ENCODE results near the gene OXNAD1. TPM values are rescaled to one million over a fixed set of nuclear protein-coding genes. Genes with fewer than 3 reads are reported as not detected.

Gene OXNAD1
- total RNA-seq, 1 experiment from 2014 or later = 23.7 TPM

DNA sequence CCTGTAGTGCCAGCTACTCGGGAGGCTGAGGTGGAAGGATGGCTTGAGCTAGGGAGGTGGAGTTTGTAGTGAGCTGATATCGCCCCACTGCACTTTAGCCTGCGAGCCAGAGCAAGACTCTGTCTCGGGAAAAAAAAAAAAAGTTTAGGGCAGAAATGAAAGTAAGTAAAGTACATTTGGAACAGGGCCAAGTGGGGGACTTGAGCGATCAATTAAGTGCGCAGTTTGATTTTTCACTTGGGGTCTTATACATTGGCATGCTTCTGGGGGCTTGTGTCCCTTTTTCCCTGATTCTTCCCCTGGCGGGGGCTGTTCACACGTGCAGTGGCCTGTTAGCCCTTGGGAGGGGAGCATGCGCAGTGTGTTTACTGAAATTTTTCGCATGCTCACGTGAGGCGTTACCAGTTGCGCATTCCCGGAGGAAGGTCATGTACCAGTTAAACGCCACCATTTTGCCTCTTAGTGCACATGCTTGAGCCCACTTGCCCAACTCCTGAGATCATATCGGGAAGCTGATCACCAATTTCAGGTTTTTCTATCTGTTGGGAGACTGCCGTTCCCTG is 48.6 kb upstream of the OXNAD1 start:
- no peak overlapping the region for H4K91ac ChIP-seq (ENCODE audit: insufficient read length, low read depth, low read length)
- no peak overlapping the region for H2BK15ac ChIP-seq (ENCODE audit: low read depth, low read length)
- H3K27ac Mint-ChIP-seq = no peak overlapping the region
- no peaks in the 10 kb centered on the region for H3K23me2 ChIP-seq (ENCODE audit: insufficient read length, low read depth, low read length, poor library complexity, severe bottlenecking)
- H4K5ac ChIP-seq (ENCODE audit: insufficient read length, low read depth, low read length) = no peak overlapping the region
- no peak overlapping the region for H3K18ac ChIP-seq (ENCODE audit: insufficient read length, low read depth, low read length)
- no peaks in the 10 kb centered on the region for H3K27me3 ChIP-seq (ENCODE audit: insufficient read depth, low read length)
- H2AK5ac ChIP-seq (ENCODE audit: insufficient read length, low read length) = no peak overlapping the region
- no peak overlapping the region for H4K8ac ChIP-seq (replicated peaks; ENCODE audit: insufficient read length, low read depth, low read length)
- H2BK5ac ChIP-seq (ENCODE audit: insufficient read length, low read length) = no peak overlapping the region
- no peak overlapping the region for H3K14ac ChIP-seq (ENCODE audit: insufficient read depth, low read length)
- H3K9me3 Mint-ChIP-seq = no peaks in the 10 kb centered on the region
- no peak overlapping the region for H3K4me2 ChIP-seq (ENCODE audit: insufficient read depth, insufficient read length, low read length)
- TF ChIP-seq, protein P1, sequence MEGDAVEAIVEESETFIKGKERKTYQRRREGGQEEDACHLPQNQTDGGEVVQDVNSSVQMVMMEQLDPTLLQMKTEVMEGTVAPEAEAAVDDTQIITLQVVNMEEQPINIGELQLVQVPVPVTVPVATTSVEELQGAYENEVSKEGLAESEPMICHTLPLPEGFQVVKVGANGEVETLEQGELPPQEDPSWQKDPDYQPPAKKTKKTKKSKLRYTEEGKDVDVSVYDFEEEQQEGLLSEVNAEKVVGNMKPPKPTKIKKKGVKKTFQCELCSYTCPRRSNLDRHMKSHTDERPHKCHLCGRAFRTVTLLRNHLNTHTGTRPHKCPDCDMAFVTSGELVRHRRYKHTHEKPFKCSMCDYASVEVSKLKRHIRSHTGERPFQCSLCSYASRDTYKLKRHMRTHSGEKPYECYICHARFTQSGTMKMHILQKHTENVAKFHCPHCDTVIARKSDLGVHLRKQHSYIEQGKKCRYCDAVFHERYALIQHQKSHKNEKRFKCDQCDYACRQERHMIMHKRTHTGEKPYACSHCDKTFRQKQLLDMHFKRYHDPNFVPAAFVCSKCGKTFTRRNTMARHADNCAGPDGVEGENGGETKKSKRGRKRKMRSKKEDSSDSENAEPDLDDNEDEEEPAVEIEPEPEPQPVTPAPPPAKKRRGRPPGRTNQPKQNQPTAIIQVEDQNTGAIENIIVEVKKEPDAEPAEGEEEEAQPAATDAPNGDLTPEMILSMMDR (conservative IDR thresholded peaks at IDR 0.05) = no peak
- no CpG with 5 or more reads among the region's 17 CpGs for WGBS (ENCODE audit: extremely low coverage, insufficient read length, low lambda C conversion rate)
- no peak overlapping the region for H3K4me3 Mint-ChIP-seq
- no peaks in the 10 kb centered on the region for H3K79me1 ChIP-seq (ENCODE audit: insufficient read depth, low read depth, low read length, poor library complexity, severe bottlenecking)
- no peak overlapping the region for H3T11ph ChIP-seq (ENCODE audit: low read length)
- no peaks in the 10 kb centered on the region for H3K4me1 Mint-ChIP-seq
- no peak overlapping the region for H2AFZ ChIP-seq (ENCODE audit: low read length)
- DNase-seq = no peak
- H3K27me3 Mint-ChIP-seq (ENCODE audit: low read depth) = peaks cover 17% of the 10 kb centered on the region
- H3K36me3 Mint-ChIP-seq (ENCODE audit: insufficient read depth in 1 of 3, low read depth in 3 of 3) = no peaks in the 10 kb centered on the region; a peak in 1 of 7 replicates
- H3K4ac ChIP-seq (ENCODE audit: low read depth, low read length) = no peak overlapping the region
- no peaks in the 10 kb centered on the region for H3K4me1 ChIP-seq (ENCODE audit: insufficient read depth, low read length)
- no peaks in the 10 kb centered on the region for H3K79me2 ChIP-seq (ENCODE audit: insufficient read depth, low read length)
- no peak overlapping the region for H2BK20ac ChIP-seq (ENCODE audit: low read depth, low read length, poor library complexity, severe bottlenecking)
- no peak overlapping the region for H3K9ac ChIP-seq (ENCODE audit: extremely low read depth, insufficient read length, low read length)
- no peaks in the 10 kb centered on the region for H3K9me3 ChIP-seq (ENCODE audit: control insufficient read depth, low read depth, low read length)
- no peaks in the 10 kb centered on the region for H4K20me1 ChIP-seq (ENCODE audit: control insufficient read depth, insufficient read depth, insufficient read length)
- H3K23ac ChIP-seq (ENCODE audit: insufficient read length, low read depth, low read length) = no peak overlapping the region
- H2BK12ac ChIP-seq (ENCODE audit: insufficient read length, low read depth, low read length) = no peak overlapping the region
- H2BK120ac ChIP-seq (ENCODE audit: low read depth, low read length, poor library complexity, severe bottlenecking) = no peak overlapping the region
- H3K27ac ChIP-seq (ENCODE audit: insufficient read length, low read depth, low read length) = no peak overlapping the region
- no peak overlapping the region for H3K56ac ChIP-seq (ENCODE audit: insufficient read length, low read depth, low read length)
